HG03565 (cell line): ENCODE data around the gene DLG5.
"Not testable (repeated sequence)": the region's sequence is repeated elsewhere in the genome, so short reads cannot be mapped to it uniquely, and the experiment has no call there.

ENCODE experiments used
- ATAC-seq: cut with Tn5 transposase; IDR thresholded peaks from one replicate; pipeline ENCODE4 v1.9.1; 2021; ENCODE audit warnings: mild to moderate bottlenecking, moderate library complexity; ENCODE audit not compliant: unreplicated experiment

DLG5 gene

GRCh38 chr10:77771851-77772250 lies 154.7 kb downstream of the DLG5 start:
- ATAC-seq, result no peak

- no peak for ATAC-seq
Observed at GRCh38 chr10:77771450-77771849, 155.1 kb downstream of the DLG5 start.

- no peak for ATAC-seq
Observed at GRCh38 chr10:77770868-77771175, 155.7 kb downstream of the DLG5 start.

- no peak for ATAC-seq
Observed at GRCh38 chr10:77770081-77770867, 156.3 kb downstream of the DLG5 start.

- no peak for ATAC-seq
Observed at GRCh38 chr10:77768039-77768438, 158.5 kb downstream of the DLG5 start.

- no peak for ATAC-seq
Observed at GRCh38 chr10:77763453-77764430, 162.8 kb downstream of the DLG5 start.

- ATAC-seq, result not testable (repeated sequence)
Observed at GRCh38 chr10:77758406-77758805, 168.1 kb downstream of the DLG5 start.

- ATAC-seq, result no peak
Observed at GRCh38 chr10:77756319-77757232, 170.0 kb downstream of the DLG5 start.

GRCh38 chr10:77746047-77746707 lies 180.4 kb downstream of the DLG5 start:
- no peak for ATAC-seq

GRCh38 chr10:77744245-77744644 lies 182.3 kb downstream of the DLG5 start:
- ATAC-seq, result no peak

GRCh38 chr10:77742172-77742571 lies 184.4 kb downstream of the DLG5 start:
- ATAC-seq, result no peak

GRCh38 chr10:77741746-77742145 lies 184.8 kb downstream of the DLG5 start:
- ATAC-seq, result no peak
